Keratinocyte (primary cell): ENCODE results near the gene CENPT. TPM values are rescaled to one million over a fixed set of nuclear protein-coding genes. Genes with fewer than 3 reads are reported as not detected.
"Not testable (repeated sequence)": the region's sequence is repeated elsewhere in the genome, so short reads cannot be mapped to it uniquely, and the experiment has no call there.

Experiments
- DNase-seq: peaks from one replicate; pipeline ENCODE4 v3.0.0-alpha.2; 2011; ENCODE audit warnings: low read depth, missing footprints, low spot score
- FAIRE-seq: peaks from 2 replicates; lab custom pipeline; 2011; peaks lifted over from hg19 to GRCh38; lab: Jason Lieb, UNC
- H2AFZ ChIP-seq: 2 replicates; pipeline ENCODE4 v1.6.0; 2012; ENCODE audit warnings: low read length, control low read depth, inconsistent platforms; ENCODE audit not compliant: control insufficient read depth
- H3K27ac ChIP-seq: 2 replicates; pipeline ENCODE4 v1.5.1; 2011; ENCODE audit warnings: low read length; ENCODE audit not compliant: control insufficient read depth, insufficient read depth
- H3K27me3 ChIP-seq: 3 replicates; pipeline ENCODE4 v1.6.0; 2011; ENCODE audit warnings: low read length; ENCODE audit not compliant: control insufficient read depth, insufficient read depth; ENCODE audit errors: extremely low read depth
- H3K36me3 ChIP-seq, 2 experiments: 2 replicates in 1 of 2; 3 replicates in 1 of 2; pipeline ENCODE4 v1.5.1; 2011; ENCODE audit warnings: low read length in 2 of 2, mild to moderate bottlenecking in 1 of 2; ENCODE audit not compliant: control insufficient read depth in 2 of 2, insufficient read depth in 2 of 2; ENCODE audit errors: extremely low read depth in 1 of 2
- H3K4me1 ChIP-seq: 3 replicates; pipeline ENCODE4 v1.5.1; 2011; ENCODE audit warnings: low read length; ENCODE audit not compliant: control insufficient read depth, insufficient read depth; ENCODE audit errors: extremely low read depth
- H3K4me2 ChIP-seq: 3 replicates; pipeline ENCODE4 v1.6.0; 2011; ENCODE audit warnings: low read depth, low read length; ENCODE audit not compliant: control insufficient read depth, insufficient read depth; ENCODE audit errors: extremely low read depth
- H3K4me3 ChIP-seq, 3 experiments: fragments of 200-600 bp in 1 of 3; sonication (generic) in 1 of 3; 2 replicates in 2 of 3; 3 replicates in 1 of 3; pipeline ENCODE4 v1.5.1; 2011 to 2016; ENCODE audit warnings: low read length in 3 of 3, mild to moderate bottlenecking in 3 of 3, control low read depth in 2 of 3, inconsistent platforms in 1 of 3, low read depth in 1 of 3, mixed read lengths in 1 of 3, mixed run types in 1 of 3, moderate library complexity in 1 of 3; ENCODE audit not compliant: control insufficient read depth in 2 of 3, insufficient read depth in 2 of 3; ENCODE audit errors: extremely low read depth in 1 of 3
- H3K79me2 ChIP-seq: 2 replicates; pipeline ENCODE4 v1.6.0; 2012; ENCODE audit warnings: low read length; ENCODE audit not compliant: control insufficient read depth, insufficient read depth
- H3K9ac ChIP-seq: 3 replicates; pipeline ENCODE4 v1.6.0; 2011; ENCODE audit warnings: low read length; ENCODE audit not compliant: control insufficient read depth, insufficient read depth; ENCODE audit errors: extremely low read depth
- H3K9me1 ChIP-seq: 3 replicates; pipeline ENCODE4 v1.6.0; 2011; ENCODE audit warnings: low read length; ENCODE audit not compliant: control insufficient read depth, insufficient read depth; ENCODE audit errors: extremely low read depth
- H3K9me3 ChIP-seq: 2 replicates; pipeline ENCODE4 v1.5.1; 2012; ENCODE audit warnings: low read depth, low read length; ENCODE audit not compliant: control insufficient read depth
- H4K20me1 ChIP-seq: 3 replicates; pipeline ENCODE4 v1.6.0; 2011; ENCODE audit warnings: low read length; ENCODE audit not compliant: control insufficient read depth, insufficient read depth; ENCODE audit errors: extremely low read depth
- CTCF ChIP-seq, 3 experiments: IDR thresholded peaks in 1 of 3; conservative IDR thresholded peaks in 1 of 3; optimal IDR thresholded peaks in 1 of 3; 2 replicates in 2 of 3; 3 replicates in 1 of 3; pipeline versions ENCODE3 to v1.5.1; 2011; ENCODE audit warnings: low read length in 3 of 3, mild to moderate bottlenecking in 3 of 3, moderate library complexity in 2 of 3, control low read depth in 1 of 3, inconsistent platforms in 1 of 3; ENCODE audit not compliant: insufficient read depth in 2 of 3; ENCODE audit errors: extremely low read depth in 1 of 3
- EZH2 ChIP-seq: IDR thresholded peaks from one replicate; pipeline ENCODE4 v1.6.1; 2012; ENCODE audit warnings: inconsistent platforms, mild to moderate bottlenecking, low read length, moderate library complexity
- dilution Hi-C: fragments of 300-500 bp; cut with MboI; formaldehyde crosslinking; loops from one replicate; pipeline ENCODE4 v1.7.0; 2020; ENCODE audit warnings: low sequenced_read_pairs; ENCODE audit not compliant: extremely low pct_ligation_motif_present
- polyA plus RNA-seq, 5 experiments: library from polyadenylated mRNA; depleted of rRNA in 3 of 5; stranded (reverse) in 3 of 5; stranded (forward) in 1 of 5; unstranded in 1 of 5; fragments of >200 nt; gene quantifications; 1 replicate in 1 of 5; 2 replicates in 3 of 5; 3 replicates in 1 of 5; pipeline versions ENCODE4 v1.2.1 to v1.2.3, GENCODE V29; 2011 to 2012; ENCODE audit warnings: missing spikeins in 2 of 5, low read depth in 1 of 5, low replicate concordance in 1 of 5

Gene CENPT
- polyA plus RNA-seq, 1 donor (not counting 4 experiments of a cell fraction or from before 2014, with no cell fraction given), result 30.1 TPM

GRCh38 chr16:67865318-67865717 lies 17.8 kb upstream of the CENPT start:
- FAIRE-seq (no peak), DNase-seq (no peak)
- Histone ChIP-seq H3K4me2 (no peak overlapping the region), H3K27ac (no peak overlapping the region), H3K9ac (no peak overlapping the region), H3K4me1 (peaks cover 24% of the 10 kb centered on the region), H3K36me3 (peaks cover 31 to 60% of the 10 kb centered on the region in 2 experiments), H3K4me3 (no peak overlapping the region), H3K79me2 (peaks cover 49% of the 10 kb centered on the region), H2AFZ (no peak overlapping the region), H3K9me3 (no peaks in the 10 kb centered on the region), H3K27me3 (no peaks in the 10 kb centered on the region), H3K9me1 (peaks cover 5% of the 10 kb centered on the region), H4K20me1 (peaks cover 27% of the 10 kb centered on the region)
- TF ChIP-seq CTCF (optimal IDR thresholded peaks at IDR 0.05 in 1 of 3, IDR thresholded peaks at IDR 0.05 in 1 of 3, conservative IDR thresholded peaks at IDR 0.05 in 1 of 3; ENCODE audit: extremely low read depth in 1 of 3, insufficient read depth in 2 of 3, low read length in 3 of 3) (peak; percentile 60 to 72 (median 61)), EZH2 (no peak)
- dilution Hi-C loops, result no loop called here

GRCh38 chr16:67864594-67864993 lies 17.1 kb upstream of the CENPT start:
- Histone ChIP-seq H3K9ac (no peak overlapping the region), H3K27ac (no peak overlapping the region), H2AFZ (no peak overlapping the region), H4K20me1 (peaks cover 27% of the 10 kb centered on the region), H3K36me3 (peaks cover 28 to 54% of the 10 kb centered on the region in 2 experiments), H3K4me2 (no peak overlapping the region), H3K9me1 (peaks cover 5% of the 10 kb centered on the region), H3K27me3 (no peaks in the 10 kb centered on the region), H3K4me3 (no peak overlapping the region), H3K79me2 (peaks cover 54% of the 10 kb centered on the region), H3K4me1 (peaks cover 18% of the 10 kb centered on the region), H3K9me3 (no peaks in the 10 kb centered on the region)
- no peak for TF ChIP-seq CTCF (optimal IDR thresholded peaks at IDR 0.05 in 1 of 3, IDR thresholded peaks at IDR 0.05 in 1 of 3, conservative IDR thresholded peaks at IDR 0.05 in 1 of 3; ENCODE audit: extremely low read depth in 1 of 3, insufficient read depth in 2 of 3, low read length in 3 of 3)
- TF ChIP-seq EZH2, result no peak
- FAIRE-seq (no peak), DNase-seq (no peak)
- dilution Hi-C loops, result no loop called here

GRCh38 chr16:67864044-67864443 lies 16.6 kb upstream of the CENPT start:
- H4K20me1 ChIP-seq, result peaks cover 27% of the 10 kb centered on the region
- H3K4me1 ChIP-seq, result peaks cover 18% of the 10 kb centered on the region
- H3K9me1 ChIP-seq, H3K9me3 ChIP-seq, DNase-seq, H3K4me2 ChIP-seq, FAIRE-seq, H3K27ac ChIP-seq, dilution Hi-C loops, H2AFZ ChIP-seq, H3K27me3 ChIP-seq, H3K9ac ChIP-seq, H3K4me3 ChIP-seq: not testable (repeated sequence)
- peaks cover 27 to 54% of the 10 kb centered on the region in 2 experiments for H3K36me3 ChIP-seq
- H3K79me2 ChIP-seq, result peaks cover 60% of the 10 kb centered on the region
